ENCODE results near the gene GPATCH4.

GPATCH4 gene

GRCh38 chr1:156581661-156582387 is 19.5 kb downstream of the GPATCH4 start:
- no peak for DNase-seq

GRCh38 chr1:156579472-156579871 is 21.8 kb downstream of the GPATCH4 start, which contains the start of gene TTC24:
TTC24 (plus strand) TSS chr1:156579723; CDS start chr1:156581365, 1,642 bp downstream.
- no peak for DNase-seq

GRCh38 chr1:156578055-156578454 is 23.2 kb downstream of the GPATCH4 start:
- DNase-seq = no peak

GRCh38 chr1:156577550-156577949 is 23.7 kb downstream of the GPATCH4 start:
- no peak for DNase-seq

GRCh38 chr1:156574039-156574633 is 27.1 kb downstream of the GPATCH4 start:
- DNase-seq = no peak

- peak in 1 of 51 donors; percentile 9 for DNase-seq
These were observed 28.6 kb downstream of the GPATCH4 start for GRCh38 chr1:156572663-156573018.

GRCh38 chr1:156571919-156572662 is 29.2 kb downstream of the GPATCH4 start, which contains the start of gene IQGAP3:
IQGAP3 (minus strand) TSS chr1:156572565; CDS start chr1:156572529, 36 bp downstream.
- DNase-seq = peak in 46 of 51 donors; percentile 15 to 82 (median 55)

GRCh38 chr1:156571261-156571852 is 29.9 kb downstream of the GPATCH4 start:
- DNase-seq = no peak

GRCh38 chr1:156566436-156566835 is 34.8 kb downstream of the GPATCH4 start:
- no peak for DNase-seq

- no peak for DNase-seq
These were observed 35.8 kb downstream of the GPATCH4 start for GRCh38 chr1:156565519-156565918.

GRCh38 chr1:156560585-156561163 is 40.6 kb downstream of the GPATCH4 start:
- DNase-seq = no peak

GRCh38 chr1:156559797-156560385 is 41.4 kb downstream of the GPATCH4 start:
- DNase-seq = no peak

GRCh38 chr1:156559086-156559796 is 42.0 kb downstream of the GPATCH4 start:
- DNase-seq = no peak

- no peak for DNase-seq
These were observed 44.9 kb downstream of the GPATCH4 start for GRCh38 chr1:156556354-156556753.

GRCh38 chr1:156555715-156556114 is 45.6 kb downstream of the GPATCH4 start:
- no peak for DNase-seq

GRCh38 chr1:156554971-156555370 is 46.3 kb downstream of the GPATCH4 start:
- no peak for DNase-seq

GRCh38 chr1:156553860-156554485 is 47.3 kb downstream of the GPATCH4 start:
- peak in 6 of 51 donors; percentile 4 to 16 (median 10) for DNase-seq

GRCh38 chr1:156552937-156553336 is 48.3 kb downstream of the GPATCH4 start:
- DNase-seq = peak in 17 of 51 donors; percentile 4 to 49 (median 12)

GRCh38 chr1:156552518-156552917 is 48.8 kb downstream of the GPATCH4 start:
- DNase-seq = no peak

GRCh38 chr1:156551869-156552268 is 49.4 kb downstream of the GPATCH4 start:
- DNase-seq = no peak

All from hypothalamus (tissue), 51 donors.